GM23338 (cell line): ENCODE data around the gene KREMEN2. TPM values are rescaled to one million over a fixed set of nuclear protein-coding genes. Genes with fewer than 3 reads are reported as not detected.

Source experiments
- ATAC-seq: fragments of 200-7000 bp; cut with Tn5 transposase; 3 replicates; pipeline ENCODE4 v1.9.1; 2020
- DNase-seq: peaks from one replicate; pipeline ENCODE4 v3.0.0-alpha.2; 2015; ENCODE audit warnings: low spot score
- H2AFZ ChIP-seq: fragments of 200-600 bp; sonication (generic); 2 replicates; pipeline ENCODE4 v1.8.0; 2016; ENCODE audit warnings: antibody characterized with exemption, mild to moderate bottlenecking, moderate library complexity
- H3F3A ChIP-seq: fragments of 200-600 bp; sonication (generic); replicated peaks from 2 replicates; pipeline ENCODE4 v1.8.0; 2017; ENCODE audit warnings: antibody characterized with exemption, mixed run types, low read depth
- H3K27ac ChIP-seq: fragments of 200-600 bp; sonication (generic); 2 replicates; pipeline ENCODE4 v1.6.1; 2016; ENCODE audit warnings: low read depth
- H3K27me3 ChIP-seq: fragments of 200-600 bp; sonication (generic); 2 replicates; pipeline ENCODE4 v1.8.0; 2016; ENCODE audit warnings: mild to moderate bottlenecking, mixed run types, moderate library complexity; ENCODE audit not compliant: insufficient read depth
- H3K36me3 ChIP-seq: fragments of 200-600 bp; sonication (generic); 2 replicates; pipeline ENCODE4 v1.8.0; 2016; ENCODE audit warnings: mild to moderate bottlenecking; ENCODE audit not compliant: insufficient read depth
- H3K4me1 ChIP-seq: fragments of 200-600 bp; sonication (generic); 2 replicates; pipeline ENCODE4 v1.8.0; 2016; ENCODE audit warnings: mild to moderate bottlenecking, moderate library complexity; ENCODE audit not compliant: insufficient read depth
- H3K4me2 ChIP-seq: fragments of 200-600 bp; sonication (generic); 2 replicates; pipeline ENCODE4 v1.7.1; 2017; ENCODE audit warnings: mixed run types
- H3K4me3 ChIP-seq: fragments of 200-600 bp; sonication (generic); 2 replicates; pipeline ENCODE4 v1.6.1; 2016; ENCODE audit warnings: mixed run types
- H3K79me2 ChIP-seq: fragments of 200-600 bp; sonication (generic); replicated peaks from 2 replicates; pipeline ENCODE4 v1.8.0; 2017; ENCODE audit warnings: mild to moderate bottlenecking; ENCODE audit not compliant: insufficient read depth
- H3K9me2 ChIP-seq: fragments of 200-600 bp; sonication (generic); 2 replicates; pipeline ENCODE4 v1.8.0; 2017; ENCODE audit not compliant: insufficient read depth
- H4K20me1 ChIP-seq: fragments of 200-600 bp; sonication (generic); replicated peaks from 2 replicates; pipeline ENCODE4 v1.8.0; 2017; ENCODE audit warnings: mild to moderate bottlenecking; ENCODE audit not compliant: insufficient read depth
- H3K27ac Mint-ChIP-seq: 2 replicates; pipeline ENCODE4 v1.8.0; 2020; ENCODE audit warnings: inconsistent platforms, mild to moderate bottlenecking, moderate library complexity, mixed read lengths
- H3K27me3 Mint-ChIP-seq: 3 replicates; pipeline ENCODE4 v1.8.0; 2022; ENCODE audit warnings: low read depth, mild to moderate bottlenecking, moderate library complexity, mixed read lengths, inconsistent platforms; ENCODE audit not compliant: insufficient read depth, poor library complexity
- H3K36me3 Mint-ChIP-seq: 3 replicates; pipeline ENCODE4 v1.8.0; 2021; ENCODE audit warnings: low read depth, mild to moderate bottlenecking, inconsistent platforms, moderate library complexity, mixed read lengths
- H3K4me1 Mint-ChIP-seq: 3 replicates; pipeline ENCODE4 v1.8.0; 2020; ENCODE audit warnings: mild to moderate bottlenecking, inconsistent platforms, mixed read lengths
- H3K4me3 Mint-ChIP-seq: 3 replicates; pipeline ENCODE4 v1.8.0; 2021; ENCODE audit warnings: moderate library complexity, mild to moderate bottlenecking, inconsistent platforms, mixed read lengths
- H3K9me3 Mint-ChIP-seq: 3 replicates; pipeline ENCODE4 v1.8.0; 2020; ENCODE audit warnings: moderate library complexity, mild to moderate bottlenecking, inconsistent platforms, mixed read lengths
- CREB1 ChIP-seq: fragments of 250-450 bp; sonication (Bioruptor Pico); IDR thresholded peaks from 2 replicates; pipeline ENCODE4 v1.5.0; 2020; ENCODE audit warnings: low read depth, mild to moderate bottlenecking, moderate library complexity
- CTCF ChIP-seq, 2 experiments: fragments of 200-600 bp in 1 of 2; sonication (generic) in 1 of 2; conservative IDR thresholded peaks; 2 replicates each; pipeline versions ENCODE4 v1.5.1 to v1.6.1; 2016 to 2017; ENCODE audit warnings: antibody characterized with exemption in 2 of 2, low read depth in 2 of 2, mild to moderate bottlenecking in 2 of 2, moderate library complexity in 1 of 2
- EZH2phosphoT487 ChIP-seq: fragments of 200-600 bp; sonication (generic); IDR thresholded peaks from one replicate; pipeline ENCODE4 v1.8.1; 2018; ENCODE audit warnings: antibody characterized with exemption; ENCODE audit not compliant: unreplicated experiment
- JUNB ChIP-seq: IDR thresholded peaks from one replicate; pipeline ENCODE4 v1.6.1; 2016; ENCODE audit warnings: antibody characterized with exemption; ENCODE audit not compliant: unreplicated experiment
- POLR2AphosphoS5 ChIP-seq: IDR thresholded peaks from 2 replicates; pipeline ENCODE4 v1.6.1; 2016; ENCODE audit warnings: antibody characterized with exemption, low read depth
- ZNF114 ChIP-seq: fragments of 250-450 bp; sonication (Bioruptor Pico); IDR thresholded peaks from 2 replicates; pipeline ENCODE4 v1.5.0; 2020; ENCODE audit warnings: mild to moderate bottlenecking, moderate library complexity
- ZNF331 ChIP-seq: fragments of 250-450 bp; sonication (Bioruptor Pico); IDR thresholded peaks from 2 replicates; pipeline ENCODE4 v1.5.0; 2020; ENCODE audit warnings: low read depth, mild to moderate bottlenecking, moderate library complexity
- polyA plus RNA-seq: library from polyadenylated mRNA; unstranded; fragments of >200 nt; fragmentation: Nextera tagmentation; extraction: Ambion mirVana; gene quantifications from 2 replicates; pipeline ENCODE4 v1.2.1, GENCODE V29; 2016
- total RNA-seq: library from RNA; depleted of rRNA; stranded (reverse); fragments of >200 nt; shearing (Covaris generic); gene quantifications from 2 replicates; pipeline ENCODE4 v1.2.3, GENCODE V29; 2014
- TF ChIP-seq, protein P1 (sequence below): IDR thresholded peaks from one replicate; pipeline ENCODE4 v1.6.1; 2018; ENCODE audit warnings: antibody characterized with exemption; ENCODE audit not compliant: unreplicated experiment
- TF ChIP-seq, protein P2 (sequence below): IDR thresholded peaks from 2 replicates; pipeline ENCODE4 v1.6.1; 2016; ENCODE audit warnings: antibody characterized with exemption

The KREMEN2 gene
- total and polyA plus RNA-seq, 2 experiments from 2014 or later = 4.9 to 16.1 TPM

GRCh38 chr16:2982402-2982801 is 18.3 kb downstream of the KREMEN2 start (continued):
- TF ChIP-seq, protein P1, sequence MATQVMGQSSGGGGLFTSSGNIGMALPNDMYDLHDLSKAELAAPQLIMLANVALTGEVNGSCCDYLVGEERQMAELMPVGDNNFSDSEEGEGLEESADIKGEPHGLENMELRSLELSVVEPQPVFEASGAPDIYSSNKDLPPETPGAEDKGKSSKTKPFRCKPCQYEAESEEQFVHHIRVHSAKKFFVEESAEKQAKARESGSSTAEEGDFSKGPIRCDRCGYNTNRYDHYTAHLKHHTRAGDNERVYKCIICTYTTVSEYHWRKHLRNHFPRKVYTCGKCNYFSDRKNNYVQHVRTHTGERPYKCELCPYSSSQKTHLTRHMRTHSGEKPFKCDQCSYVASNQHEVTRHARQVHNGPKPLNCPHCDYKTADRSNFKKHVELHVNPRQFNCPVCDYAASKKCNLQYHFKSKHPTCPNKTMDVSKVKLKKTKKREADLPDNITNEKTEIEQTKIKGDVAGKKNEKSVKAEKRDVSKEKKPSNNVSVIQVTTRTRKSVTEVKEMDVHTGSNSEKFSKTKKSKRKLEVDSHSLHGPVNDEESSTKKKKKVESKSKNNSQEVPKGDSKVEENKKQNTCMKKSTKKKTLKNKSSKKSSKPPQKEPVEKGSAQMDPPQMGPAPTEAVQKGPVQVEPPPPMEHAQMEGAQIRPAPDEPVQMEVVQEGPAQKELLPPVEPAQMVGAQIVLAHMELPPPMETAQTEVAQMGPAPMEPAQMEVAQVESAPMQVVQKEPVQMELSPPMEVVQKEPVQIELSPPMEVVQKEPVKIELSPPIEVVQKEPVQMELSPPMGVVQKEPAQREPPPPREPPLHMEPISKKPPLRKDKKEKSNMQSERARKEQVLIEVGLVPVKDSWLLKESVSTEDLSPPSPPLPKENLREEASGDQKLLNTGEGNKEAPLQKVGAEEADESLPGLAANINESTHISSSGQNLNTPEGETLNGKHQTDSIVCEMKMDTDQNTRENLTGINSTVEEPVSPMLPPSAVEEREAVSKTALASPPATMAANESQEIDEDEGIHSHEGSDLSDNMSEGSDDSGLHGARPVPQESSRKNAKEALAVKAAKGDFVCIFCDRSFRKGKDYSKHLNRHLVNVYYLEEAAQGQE = no peak

DNA sequence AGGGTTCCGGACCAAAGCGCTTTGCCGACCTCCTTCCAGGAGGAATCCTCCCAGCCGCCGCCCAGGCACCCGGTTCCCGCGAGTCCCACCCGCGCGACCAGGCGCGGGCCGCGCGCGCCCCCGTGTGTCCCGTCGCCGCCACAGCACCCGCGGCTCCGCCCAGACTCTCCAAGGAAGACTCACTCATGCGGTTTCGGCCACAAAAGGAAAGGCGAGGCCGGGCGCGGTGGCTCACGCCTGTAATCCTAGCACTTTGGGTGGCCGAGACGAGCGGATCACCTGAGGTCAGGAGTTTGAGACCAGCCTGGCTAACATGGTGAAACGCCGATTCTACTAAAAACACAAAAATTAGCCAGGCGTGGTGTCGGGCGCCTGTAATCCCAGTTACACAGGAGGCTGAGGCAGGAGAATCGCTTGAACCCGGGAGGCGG is 19.6 kb downstream of the KREMEN2 start:
- ATAC-seq (peak; percentile 20), DNase-seq (peak; percentile 89)
- H3K4me1 Mint-ChIP-seq = peaks cover 28% of the 10 kb centered on the region
- H3K27me3 ChIP-seq = no peaks in the 10 kb centered on the region
- peaks cover 12% of the 10 kb centered on the region for H3K27me3 Mint-ChIP-seq
- no peaks in the 10 kb centered on the region for H3K9me2 ChIP-seq
- H4K20me1 ChIP-seq = no peaks in the 10 kb centered on the region
- peaks cover 3% of the 10 kb centered on the region; the same call in 1 of the 3 replicates for H3K36me3 Mint-ChIP-seq
- no peak overlapping the region; the same call in 1 of the 2 replicates for H3K4me3 ChIP-seq
- H3K9me3 Mint-ChIP-seq = peaks cover 2% of the 10 kb centered on the region; the same call in 2 of the 3 replicates
- H3K36me3 ChIP-seq = no peaks in the 10 kb centered on the region
- peaks cover 22% of the 10 kb centered on the region for H3K4me1 ChIP-seq
- no peak overlapping the region for H3K4me2 ChIP-seq
- no peak overlapping the region for H3K27ac Mint-ChIP-seq
- peak; percentile 77 to 86 for TF ChIP-seq CTCF (conservative IDR thresholded peaks at IDR 0.05; ENCODE audit: low read depth in 2 of 2)
- TF ChIP-seq, protein P2, sequence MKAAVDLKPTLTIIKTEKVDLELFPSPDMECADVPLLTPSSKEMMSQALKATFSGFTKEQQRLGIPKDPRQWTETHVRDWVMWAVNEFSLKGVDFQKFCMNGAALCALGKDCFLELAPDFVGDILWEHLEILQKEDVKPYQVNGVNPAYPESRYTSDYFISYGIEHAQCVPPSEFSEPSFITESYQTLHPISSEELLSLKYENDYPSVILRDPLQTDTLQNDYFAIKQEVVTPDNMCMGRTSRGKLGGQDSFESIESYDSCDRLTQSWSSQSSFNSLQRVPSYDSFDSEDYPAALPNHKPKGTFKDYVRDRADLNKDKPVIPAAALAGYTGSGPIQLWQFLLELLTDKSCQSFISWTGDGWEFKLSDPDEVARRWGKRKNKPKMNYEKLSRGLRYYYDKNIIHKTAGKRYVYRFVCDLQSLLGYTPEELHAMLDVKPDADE = no peak
- TF ChIP-seq JUNB = no peak
- 0 out of 2 replicates have a peak, but pooled peaks have one; percentile 26 for TF ChIP-seq POLR2AphosphoS5
- no peak overlapping the region for H3K4me3 Mint-ChIP-seq
- H3F3A ChIP-seq = peaks cover 19% of the 10 kb centered on the region
- H2AFZ ChIP-seq = peak overlapping the region; percentile 95
- H3K27ac ChIP-seq = no peak overlapping the region
- H3K79me2 ChIP-seq = peaks cover 13% of the 10 kb centered on the region

- Histone ChIP-seq H2AFZ (no peak overlapping the region), H3F3A (peaks cover 19% of the 10 kb centered on the region), H4K20me1 (no peaks in the 10 kb centered on the region), H3K4me2 (no peak overlapping the region), H3K9me2 (no peaks in the 10 kb centered on the region), H3K27me3 (no peaks in the 10 kb centered on the region), H3K4me1 (peaks cover 32% of the 10 kb centered on the region), H3K79me2 (no peaks in the 10 kb centered on the region), H3K4me3 (no peak overlapping the region), H3K36me3 (no peaks in the 10 kb centered on the region), H3K27ac (no peak overlapping the region)
- DNase-seq = no peak
- H3K27ac Mint-ChIP-seq = no peak overlapping the region
- no peak overlapping the region for H3K4me3 Mint-ChIP-seq
- ATAC-seq = no peak
- H3K9me3 Mint-ChIP-seq = peaks cover 2% of the 10 kb centered on the region; the same call in 2 of the 3 replicates
- H3K4me1 Mint-ChIP-seq = peaks cover 42% of the 10 kb centered on the region
- peaks cover 11% of the 10 kb centered on the region for H3K27me3 Mint-ChIP-seq
- H3K36me3 Mint-ChIP-seq = peaks cover 3% of the 10 kb centered on the region; the same call in 1 of the 3 replicates
- TF ChIP-seq ZNF331 (no peak), ZNF114 (CRISPR knock-in tag) (no peak), CREB1 (CRISPR knock-in tag) (no peak), POLR2AphosphoS5 (no peak), CTCF (conservative IDR thresholded peaks at IDR 0.05; ENCODE audit: low read depth in 2 of 2) (no peak), EZH2phosphoT487 (no peak)
- TF ChIP-seq, protein P1 = no peak
These were observed 21.4 kb downstream of the KREMEN2 start for GRCh38 chr16:2985462-2985861.
